Liver (tissue), 9 donors: ENCODE results near the gene SSRP1. TPM values are rescaled to one million over a fixed set of nuclear protein-coding genes. Genes with fewer than 3 reads are reported as not detected.

ENCODE experiments used
- DNase-seq: peaks from one replicate; pipeline ENCODE4 v3.0.0-alpha.2; 2017; ENCODE audit warnings: low spot score
- H3K27ac ChIP-seq, 2 donors: one replicate each; pipeline ENCODE4 v1.7.0; 2013; ENCODE audit warnings: inconsistent platforms in 2 of 2, low read length in 2 of 2, control low read depth in 1 of 2, low read depth in 1 of 2, mild to moderate bottlenecking in 1 of 2
- H3K27me3 ChIP-seq, 4 donors: one replicate each; pipeline versions ENCODE4 v1.6.1 to v1.7.0; 2013; ENCODE audit warnings: low read length in 3 of 4, inconsistent platforms in 1 of 4, mild to moderate bottlenecking in 1 of 4, moderate library complexity in 1 of 4; ENCODE audit not compliant: control insufficient read depth in 4 of 4, insufficient read depth in 4 of 4
- H3K36me3 ChIP-seq, 4 donors: one replicate each; pipeline versions ENCODE4 v1.6.1 to v1.7.0; 2013; ENCODE audit warnings: low read length in 3 of 4, mild to moderate bottlenecking in 3 of 4, low read depth in 1 of 4, moderate library complexity in 1 of 4; ENCODE audit not compliant: control insufficient read depth in 4 of 4, insufficient read depth in 3 of 4
- H3K4me1 ChIP-seq, 4 donors: one replicate each; pipeline versions ENCODE4 v1.6.1 to v1.7.0; 2013; ENCODE audit warnings: low read length in 3 of 4, mild to moderate bottlenecking in 3 of 4, moderate library complexity in 1 of 4; ENCODE audit not compliant: control insufficient read depth in 4 of 4, insufficient read depth in 4 of 4
- H3K4me3 ChIP-seq, 3 donors: one replicate each; pipeline versions ENCODE4 v1.6.1 to v1.7.0; 2013; ENCODE audit warnings: low read length in 3 of 3, control low read depth in 1 of 3, low read depth in 1 of 3, mild to moderate bottlenecking in 1 of 3
- H3K9ac ChIP-seq, 2 donors: one replicate each; pipeline ENCODE4 v1.7.0; 2013; ENCODE audit warnings: low read length in 2 of 2, mild to moderate bottlenecking in 2 of 2, moderate library complexity in 2 of 2, control low read depth in 1 of 2, low read depth in 1 of 2
- H3K9me3 ChIP-seq, 4 donors: one replicate each; pipeline versions ENCODE4 v1.6.1 to v1.7.0; 2013; ENCODE audit warnings: low read length in 3 of 4; ENCODE audit not compliant: control insufficient read depth in 4 of 4
- ATF3 ChIP-seq: IDR thresholded peaks from 2 replicates; pipeline ENCODE4 v1.6.1; 2016; ENCODE audit warnings: antibody characterized with exemption
- CTCF ChIP-seq: fragments of 150-350 bp; IDR thresholded peaks from 2 replicates; pipeline ENCODE4 v1.5.1; 2017; ENCODE audit warnings: improper control_type of control experiment, low read depth, low read length; ENCODE audit not compliant: missing input control
- FOXA1 ChIP-seq: IDR thresholded peaks from 2 replicates; pipeline ENCODE4 v1.6.1; 2016; ENCODE audit warnings: antibody characterized with exemption
- FOXA2 ChIP-seq: IDR thresholded peaks from 2 replicates; pipeline ENCODE4 v1.6.1; 2016; ENCODE audit warnings: antibody characterized with exemption
- GABPA ChIP-seq, 2 donors: IDR thresholded peaks in 1 of 2; conservative IDR thresholded peaks in 1 of 2; 2 replicates each; pipeline ENCODE4 v1.6.1; 2016; ENCODE audit warnings: antibody characterized with exemption in 2 of 2, mild to moderate bottlenecking in 1 of 2, moderate library complexity in 1 of 2
- HNF4A ChIP-seq, 2 donors: conservative IDR thresholded peaks; 2 replicates each; pipeline ENCODE4 v1.6.1; 2016; ENCODE audit warnings: antibody characterized with exemption in 2 of 2, mild to moderate bottlenecking in 2 of 2
- HNF4G ChIP-seq: IDR thresholded peaks from 2 replicates; pipeline ENCODE4 v1.6.1; 2016; ENCODE audit warnings: antibody characterized with exemption
- JUND ChIP-seq, 2 donors: IDR thresholded peaks; 2 replicates each; pipeline ENCODE4 v1.6.1; 2016; ENCODE audit warnings: antibody characterized with exemption in 2 of 2
- MAX ChIP-seq: IDR thresholded peaks from 2 replicates; pipeline ENCODE4 v1.6.1; 2016; ENCODE audit warnings: antibody characterized with exemption
- NR2F2 ChIP-seq: IDR thresholded peaks from 2 replicates; pipeline ENCODE4 v1.6.1; 2016; ENCODE audit warnings: antibody characterized with exemption
- RAD21 ChIP-seq, 2 donors: IDR thresholded peaks; 2 replicates each; pipeline ENCODE4 v1.6.1; 2016; ENCODE audit warnings: antibody characterized with exemption in 2 of 2, mild to moderate bottlenecking in 2 of 2
- REST ChIP-seq: IDR thresholded peaks from 2 replicates; pipeline ENCODE4 v1.6.1; 2016; ENCODE audit warnings: antibody characterized with exemption, mild to moderate bottlenecking
- RXRA ChIP-seq, 2 donors: IDR thresholded peaks; 2 replicates each; pipeline ENCODE4 v1.6.1; 2017 to 2018; ENCODE audit warnings: antibody characterized with exemption in 2 of 2, mild to moderate bottlenecking in 1 of 2
- SP1 ChIP-seq: IDR thresholded peaks from 2 replicates; pipeline ENCODE4 v1.6.1; 2018; ENCODE audit warnings: antibody characterized with exemption, mild to moderate bottlenecking
- TAF1 ChIP-seq: conservative IDR thresholded peaks from 2 replicates; pipeline ENCODE4 v1.6.1; 2016; ENCODE audit warnings: antibody characterized with exemption, mild to moderate bottlenecking
- YY1 ChIP-seq: IDR thresholded peaks from 2 replicates; pipeline ENCODE4 v1.6.1; 2016; ENCODE audit warnings: antibody characterized with exemption, mild to moderate bottlenecking
- ZBTB33 ChIP-seq: IDR thresholded peaks from 2 replicates; pipeline ENCODE4 v1.6.1; 2016; ENCODE audit warnings: antibody characterized with exemption
- WGBS: extraction: QIAGEN DNeasy Blood & Tissue Kit; methylation state at CpG from one replicate; pipeline ENCODE4 v1.1.7; 2013; 5-methylcytosine and 5-hydroxymethylcytosine counted together
- polyA plus RNA-seq, 2 donors: library from polyadenylated mRNA; stranded (reverse) in 1 of 2; unstranded in 1 of 2; fragments of 200-250 nt in 1 of 2; fragments of >200 nt in 1 of 2; fragmentation: Nextera tagmentation in 1 of 2; extraction: Ambion mirVana in 1 of 2; gene quantifications; one replicate each; pipeline versions ENCODE4 v1.2.1 to v1.2.3, GENCODE V29; 2013 to 2015
- total RNA-seq, 2 donors: library from RNA; depleted of rRNA; stranded (reverse); fragments of >200 nt; gene quantifications; one replicate each; pipeline ENCODE4 v1.2.3, GENCODE V29; 2014
- donor health status: healthy.
- donor health status: healthy.
- donor health status: healthy.
- donor health status: healthy.
- donor health status: healthy.

SSRP1 gene
- total and polyA plus RNA-seq, 4 donors = 13.9 to 45.3 (median 28.4) TPM

GRCh38 chr11:57347336-57347735 is 11.6 kb upstream of the SSRP1 start:
- Histone ChIP-seq H3K9ac (no peak overlapping the region), H3K27ac (no peak overlapping the region), H3K4me1 (peaks cover 0 to 11% (median 5%) of the 10 kb centered on the region in 4 donors), H3K9me3 (peaks cover 0 to 2% (median 0%) of the 10 kb centered on the region in 4 donors), H3K27me3 (no peaks in the 10 kb centered on the region), H3K36me3 (no peaks in the 10 kb centered on the region), H3K4me3 (no peak overlapping the region)
- no peak for DNase-seq
- TF ChIP-seq NR2F2 (no peak), HNF4G (no peak), HNF4A (conservative IDR thresholded peaks at IDR 0.05) (no peak), FOXA2 (no peak), FOXA1 (no peak), CTCF (no peak), YY1 (no peak), REST (no peak), GABPA (IDR thresholded peaks at IDR 0.05 in 1 of 2, conservative IDR thresholded peaks at IDR 0.05 in 1 of 2) (no peak), JUND (IDR thresholded peaks at IDR 0.05) (no peak), ZBTB33 (no peak), ATF3 (no peak), RXRA (IDR thresholded peaks at IDR 0.05) (no peak), MAX (no peak), TAF1 (no peak), SP1 (no peak), RAD21 (IDR thresholded peaks at IDR 0.05) (no peak)
- 93% methylated on average over 9 of the region's 9 CpGs for WGBS
